Glutamatergic neuron (in vitro differentiated cells): ENCODE data around the gene TRIM63. TPM values are rescaled to one million over a fixed set of nuclear protein-coding genes. Genes with fewer than 3 reads are reported as not detected.

ENCODE experiments used
- DNase-seq: peaks from one replicate; pipeline ENCODE4 v3.0.0; 2022
- H3K27ac Mint-ChIP-seq: one replicate; pipeline ENCODE4 v1.8.0; 2020; ENCODE audit warnings: mild to moderate bottlenecking, mixed read lengths, inconsistent platforms; ENCODE audit not compliant: unreplicated experiment
- H3K27me3 Mint-ChIP-seq: one replicate; pipeline ENCODE4 v1.8.0; 2020; ENCODE audit warnings: mild to moderate bottlenecking, moderate library complexity, mixed read lengths, inconsistent platforms; ENCODE audit not compliant: unreplicated experiment
- H3K36me3 Mint-ChIP-seq: one replicate; pipeline ENCODE4 v1.8.0; 2020; ENCODE audit warnings: mild to moderate bottlenecking, mixed read lengths, inconsistent platforms; ENCODE audit not compliant: unreplicated experiment
- H3K4me1 Mint-ChIP-seq: one replicate; pipeline ENCODE4 v1.8.0; 2020; ENCODE audit warnings: mild to moderate bottlenecking, low read depth, mixed read lengths, inconsistent platforms; ENCODE audit not compliant: unreplicated experiment
- H3K4me3 Mint-ChIP-seq: one replicate; pipeline ENCODE4 v1.8.0; 2020; ENCODE audit warnings: mild to moderate bottlenecking, mixed read lengths, inconsistent platforms; ENCODE audit not compliant: unreplicated experiment
- H3K9me3 Mint-ChIP-seq: one replicate; pipeline ENCODE4 v1.8.0; 2020; ENCODE audit warnings: mild to moderate bottlenecking, moderate library complexity, mixed read lengths, inconsistent platforms; ENCODE audit not compliant: unreplicated experiment
- CTCF ChIP-seq: fragments of 200-600 bp; sonication (generic); IDR thresholded peaks from one replicate; pipeline ENCODE4 v1.5.0; 2021; ENCODE audit not compliant: partially characterized antibody, unreplicated experiment
- total RNA-seq: library from RNA; stranded (reverse); fragmentation: NEBNext Ultra II Directional; extraction: Animal tissue kit (Norgen Biotek cat#: 25700); gene quantifications from one replicate; pipeline ENCODE4 v1.2.1, GENCODE V29; 2021; ENCODE audit not compliant: unreplicated experiment

Gene TRIM63
- total RNA-seq, 1 donor from 2014 or later = not detected

GRCh38 chr1:26041401-26041800 is 26.0 kb downstream of the TRIM63 start:
- H3K36me3 Mint-ChIP-seq = no peaks in the 10 kb centered on the region

GRCh38 chr1:26038904-26039303 is 28.5 kb downstream of the TRIM63 start:
- Mint-ChIP-seq H3K27ac (no peak overlapping the region), H3K36me3 (no peaks in the 10 kb centered on the region), H3K9me3 (peaks cover 7% of the 10 kb centered on the region), H3K4me3 (no peak overlapping the region), H3K4me1 (no peaks in the 10 kb centered on the region), H3K27me3 (peaks cover 5% of the 10 kb centered on the region)
- DNase-seq = no peak
- no peak for TF ChIP-seq CTCF

More at GRCh38 chr1:26041401-26041800, 26.0 kb downstream of the TRIM63 start:
- H3K4me3 Mint-ChIP-seq = no peak overlapping the region
- peaks cover 8% of the 10 kb centered on the region for H3K27me3 Mint-ChIP-seq
- H3K4me1 Mint-ChIP-seq = peaks cover 5% of the 10 kb centered on the region
- no peak for TF ChIP-seq CTCF
- H3K9me3 Mint-ChIP-seq = peaks cover 2% of the 10 kb centered on the region
- DNase-seq = no peak
- H3K27ac Mint-ChIP-seq = no peak overlapping the region

- Mint-ChIP-seq H3K27ac (no peak overlapping the region), H3K4me1 (no peaks in the 10 kb centered on the region), H3K27me3 (peaks cover 5% of the 10 kb centered on the region), H3K9me3 (peaks cover 7% of the 10 kb centered on the region), H3K4me3 (no peak overlapping the region), H3K36me3 (no peaks in the 10 kb centered on the region)
- no peak for TF ChIP-seq CTCF
- no peak for DNase-seq
These were observed 29.0 kb downstream of the TRIM63 start for GRCh38 chr1:26038477-26038876.

- TF ChIP-seq CTCF = no peak
- Mint-ChIP-seq H3K9me3 (peaks cover 7% of the 10 kb centered on the region), H3K36me3 (no peaks in the 10 kb centered on the region), H3K27ac (no peak overlapping the region), H3K4me1 (no peaks in the 10 kb centered on the region), H3K4me3 (no peak overlapping the region), H3K27me3 (peaks cover 3% of the 10 kb centered on the region)
- DNase-seq = no peak
These were observed 29.5 kb downstream of the TRIM63 start for GRCh38 chr1:26037904-26038303.

GRCh38 chr1:26036756-26037281 is 30.6 kb downstream of the TRIM63 start:
- Mint-ChIP-seq H3K4me3 (no peak overlapping the region), H3K4me1 (no peaks in the 10 kb centered on the region), H3K9me3 (peaks cover 8% of the 10 kb centered on the region), H3K27me3 (peaks cover 5% of the 10 kb centered on the region), H3K27ac (no peak overlapping the region), H3K36me3 (no peaks in the 10 kb centered on the region)
- DNase-seq = no peak
- TF ChIP-seq CTCF = no peak
